Neural cell (in vitro differentiated cells): ENCODE results near the gene SDK1. TPM values are rescaled to one million over a fixed set of nuclear protein-coding genes. Genes with fewer than 3 reads are reported as not detected.

Source experiments
- H2AFZ ChIP-seq: fragments of 200-600, 300-800 bp; sonication (generic), shearing (Covaris generic); 2 replicates; pipeline ENCODE4 v1.6.0; 2014; ENCODE audit warnings: low read depth, mild to moderate bottlenecking, antibody characterized with exemption, low read length, moderate library complexity
- H3F3A ChIP-seq: fragments of 200-600 bp; shearing (Covaris generic); 2 replicates; pipeline ENCODE4 v1.6.1; 2016; ENCODE audit warnings: mild to moderate bottlenecking, moderate library complexity, mixed read lengths, antibody characterized with exemption, low read length; ENCODE audit not compliant: insufficient read depth, poor library complexity, severe bottlenecking
- H3K27ac ChIP-seq: fragments of 200-600, 300-800 bp; sonication (generic), shearing (Covaris generic); 2 replicates; pipeline ENCODE4 v1.5.1; 2014; ENCODE audit warnings: mild to moderate bottlenecking, low read length, moderate library complexity
- H3K27me3 ChIP-seq: fragments of 300-800, 200-600 bp; sonication (generic), shearing (Covaris generic); 2 replicates; pipeline ENCODE4 v1.6.0; 2014; ENCODE audit warnings: mild to moderate bottlenecking, low read depth, low read length, moderate library complexity; ENCODE audit not compliant: insufficient read depth
- H3K36me3 ChIP-seq: fragments of 300-800, 200-600 bp; sonication (generic), shearing (Covaris generic); 2 replicates; pipeline ENCODE4 v1.5.1; 2014; ENCODE audit warnings: mild to moderate bottlenecking, antibody characterized with exemption, low read length, moderate library complexity; ENCODE audit not compliant: insufficient read depth
- H3K4me2 ChIP-seq: fragments of 300-800, 200-600 bp; sonication (generic), shearing (Covaris generic); 2 replicates; pipeline ENCODE4 v1.6.0; 2014; ENCODE audit warnings: mild to moderate bottlenecking, low read length
- H3K4me3 ChIP-seq: fragments of 300-800, 200-600 bp; sonication (generic), shearing (Covaris generic); 2 replicates; pipeline ENCODE4 v1.5.1; 2014; ENCODE audit warnings: mild to moderate bottlenecking, low read length, moderate library complexity
- H3K79me2 ChIP-seq: fragments of 200-600 bp; shearing (Covaris generic); replicated peaks from 2 replicates; pipeline ENCODE4 v1.6.0; 2014; ENCODE audit warnings: mild to moderate bottlenecking, low read length, moderate library complexity; ENCODE audit not compliant: insufficient read depth
- H3K9ac ChIP-seq: fragments of 300-800, 200-600 bp; sonication (generic), shearing (Covaris generic); 2 replicates; pipeline ENCODE4 v1.6.1; 2016; ENCODE audit warnings: mild to moderate bottlenecking, low read length, mixed read lengths
- H3K9me2 ChIP-seq: fragments of 200-600 bp; shearing (Covaris generic); 2 replicates; pipeline ENCODE4 v1.6.1; 2016; ENCODE audit warnings: mild to moderate bottlenecking, low read length, mixed read lengths; ENCODE audit not compliant: insufficient read depth
- H3K9me3 ChIP-seq: fragments of 200-600, 300-800 bp; sonication (generic), shearing (Covaris generic); 2 replicates; pipeline ENCODE4 v1.6.1; 2016; ENCODE audit warnings: mild to moderate bottlenecking, mixed run types, low read length, moderate library complexity, mixed read lengths
- H4K20me1 ChIP-seq: fragments of 200-600 bp; shearing (Covaris generic); 2 replicates; pipeline ENCODE4 v1.6.1; 2016; ENCODE audit warnings: mild to moderate bottlenecking, mixed run types; ENCODE audit not compliant: insufficient read depth
- CTCF ChIP-seq: fragments of 450-650 bp; IDR thresholded peaks from 2 replicates; pipeline ENCODE4 v1.5.1; 2014; ENCODE audit warnings: antibody characterized with exemption, mild to moderate bottlenecking, moderate library complexity; ENCODE audit not compliant: poor library complexity, severe bottlenecking
- EP300 ChIP-seq: fragments of 450-650 bp; conservative IDR thresholded peaks from 2 replicates; pipeline ENCODE4 v1.6.1; 2014; ENCODE audit warnings: antibody characterized with exemption, mild to moderate bottlenecking, moderate library complexity; ENCODE audit not compliant: poor library complexity, severe bottlenecking
- EZH2 ChIP-seq: fragments of 200-600, 300-800 bp; shearing (Covaris generic), sonication (generic); IDR thresholded peaks from 2 replicates; pipeline ENCODE4 v1.6.1; 2014; ENCODE audit warnings: antibody characterized with exemption, low read length, borderline replicate concordance, mild to moderate bottlenecking; ENCODE audit not compliant: insufficient read depth, poor library complexity, severe bottlenecking
- MXI1 ChIP-seq: fragments of 450-650 bp; conservative IDR thresholded peaks from 2 replicates; pipeline ENCODE4 v1.6.1; 2014; ENCODE audit warnings: antibody characterized with exemption, mild to moderate bottlenecking; ENCODE audit not compliant: poor library complexity, severe bottlenecking
- POLR2AphosphoS5 ChIP-seq: IDR thresholded peaks from 2 replicates; pipeline ENCODE4 v1.6.1; 2012
- RAD21 ChIP-seq: fragments of 450-650 bp; conservative IDR thresholded peaks from 2 replicates; pipeline ENCODE4 v1.6.1; 2014; ENCODE audit warnings: antibody characterized with exemption, mild to moderate bottlenecking, moderate library complexity
- REST ChIP-seq: IDR thresholded peaks from 2 replicates; pipeline ENCODE4 v1.6.1; 2012; ENCODE audit warnings: borderline replicate concordance
- SMC3 ChIP-seq: fragments of 450-650 bp; conservative IDR thresholded peaks from 2 replicates; pipeline ENCODE4 v1.6.1; 2014; ENCODE audit warnings: antibody characterized with exemption, mild to moderate bottlenecking, moderate library complexity; ENCODE audit not compliant: poor library complexity
- TAF1 ChIP-seq: IDR thresholded peaks from 2 replicates; pipeline ENCODE4 v1.6.1; 2012; ENCODE audit warnings: low read depth
- polyA plus RNA-seq: library from polyadenylated mRNA; depleted of rRNA; stranded (reverse); fragments of >200 nt; gene quantifications from 2 replicates; pipeline ENCODE4 v1.2.3, GENCODE V29; 2014

The SDK1 gene
- polyA plus RNA-seq, 1 donor from 2014 or later = 2.7 TPM

GRCh38 chr7:3466261-3466660, 165.2 kb downstream of the SDK1 start:
- no peaks in the 10 kb centered on the region for H3K9me2 ChIP-seq
- no peaks in the 10 kb centered on the region for H3F3A ChIP-seq
- no peak overlapping the region for H2AFZ ChIP-seq
- H3K9ac ChIP-seq = no peak overlapping the region
- no peak overlapping the region for H3K27ac ChIP-seq
- TF ChIP-seq CTCF (no peak), RAD21 (no peak), TAF1 (no peak), SMC3 (no peak), EZH2 (no peak), POLR2AphosphoS5 (no peak), EP300 (no peak), MXI1 (no peak), REST (no peak)
- no peaks in the 10 kb centered on the region for H3K9me3 ChIP-seq
- no peak overlapping the region for H3K4me3 ChIP-seq
- H3K36me3 ChIP-seq = no peaks in the 10 kb centered on the region
- H4K20me1 ChIP-seq = no peaks in the 10 kb centered on the region
- no peak overlapping the region for H3K4me2 ChIP-seq
- no peaks in the 10 kb centered on the region for H3K27me3 ChIP-seq
- H3K79me2 ChIP-seq = no peaks in the 10 kb centered on the region

DNA sequence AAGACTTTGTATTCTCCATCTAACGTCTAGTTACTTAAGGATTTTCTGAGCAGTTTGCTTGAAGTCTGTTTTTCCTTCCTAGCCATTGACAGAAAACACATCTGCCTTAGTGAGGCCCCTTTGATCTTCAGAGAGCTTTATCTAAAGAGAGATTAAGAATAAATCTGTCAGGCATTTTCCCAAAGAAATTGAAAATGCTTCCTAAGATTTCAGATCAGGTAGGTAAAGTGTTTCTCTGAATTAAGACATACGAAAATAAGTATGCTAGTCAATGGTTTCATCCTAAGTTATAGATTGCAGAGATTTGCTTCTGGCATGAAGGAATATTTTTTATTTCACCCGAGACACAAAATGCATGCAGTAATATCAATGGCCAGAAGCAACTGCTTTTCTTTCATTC, 168.6 kb downstream of the SDK1 start:
- Histone ChIP-seq H3K9me3 (no peaks in the 10 kb centered on the region), H3K9ac (no peak overlapping the region), H3K9me2 (no peaks in the 10 kb centered on the region), H4K20me1 (no peaks in the 10 kb centered on the region), H3K36me3 (no peaks in the 10 kb centered on the region), H2AFZ (no peak overlapping the region), H3K27ac (no peak overlapping the region), H3F3A (no peaks in the 10 kb centered on the region), H3K27me3 (no peaks in the 10 kb centered on the region), H3K4me2 (no peak overlapping the region), H3K79me2 (no peaks in the 10 kb centered on the region), H3K4me3 (no peak overlapping the region)
- TF ChIP-seq EP300 (no peak), RAD21 (no peak), POLR2AphosphoS5 (no peak)

DNA sequence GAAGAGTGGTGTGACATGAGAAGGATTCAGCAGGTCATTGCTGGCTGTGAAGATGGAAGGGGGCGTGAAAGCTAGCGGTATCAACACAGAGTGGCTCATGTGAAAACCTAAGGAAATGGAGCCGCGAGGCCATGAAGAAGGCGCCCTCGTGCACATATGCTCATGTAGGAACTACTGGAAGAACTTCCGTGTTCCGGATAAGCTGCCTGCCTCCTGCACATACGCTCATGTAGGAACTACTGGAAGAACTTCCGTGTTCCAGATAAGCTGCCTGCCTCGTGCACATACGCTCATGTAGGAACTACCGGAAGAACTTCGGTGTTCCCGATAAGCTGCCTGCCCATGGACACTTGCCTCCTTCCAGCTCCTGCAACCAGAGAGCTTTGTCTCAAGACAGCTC, 179.1 kb downstream of the SDK1 start:
- TF ChIP-seq REST (no peak), TAF1 (no peak), CTCF (no peak), RAD21 (no peak), EP300 (no peak), POLR2AphosphoS5 (no peak), SMC3 (no peak), EZH2 (no peak)
- Histone ChIP-seq H3K9ac (no peak overlapping the region), H3K27me3 (no peaks in the 10 kb centered on the region), H4K20me1 (no peaks in the 10 kb centered on the region), H3K9me2 (no peaks in the 10 kb centered on the region), H3K36me3 (no peaks in the 10 kb centered on the region), H3K4me3 (no peak overlapping the region), H3K9me3 (no peaks in the 10 kb centered on the region), H3K4me2 (no peak overlapping the region), H3K79me2 (no peaks in the 10 kb centered on the region), H3K27ac (no peak overlapping the region), H3F3A (no peaks in the 10 kb centered on the region), H2AFZ (no peak overlapping the region)
